Urothelium cell line (cell line): ENCODE data around the gene SLC39A11.
"Not testable (repeated sequence)": the region's sequence is repeated elsewhere in the genome, so short reads cannot be mapped to it uniquely, and the experiment has no call there.

Experiments
- DNase-seq: peaks from one replicate; pipeline ENCODE4 v3.0.0; 2011; ENCODE audit warnings: low spot score, mixed read lengths
- FAIRE-seq: peaks from 2 replicates; lab custom pipeline; 2011; peaks lifted over from hg19 to GRCh38; lab: Jason Lieb, UNC

Gene SLC39A11

GRCh38 chr17:73112246-73112645 lies 19.8 kb upstream of the SLC39A11 start:
- FAIRE-seq: no peak
- no peak for DNase-seq

GRCh38 chr17:73111386-73111785 lies 18.9 kb upstream of the SLC39A11 start:
- FAIRE-seq (no peak), DNase-seq (no peak)

GRCh38 chr17:73107191-73107590 lies 14.7 kb upstream of the SLC39A11 start:
- DNase-seq: no peak
- no peak for FAIRE-seq

GRCh38 chr17:73105431-73105830 lies 12.9 kb upstream of the SLC39A11 start:
- FAIRE-seq (no peak), DNase-seq (no peak)

GRCh38 chr17:73104450-73104849 lies 12.0 kb upstream of the SLC39A11 start:
- DNase-seq (no peak), FAIRE-seq (no peak)

- DNase-seq: no peak
- FAIRE-seq: peak; percentile 9
Measured at GRCh38 chr17:73103641-73104335, 11.3 kb upstream of the SLC39A11 start.

- DNase-seq (no peak), FAIRE-seq (no peak)
Measured at GRCh38 chr17:73101031-73101430, 8.5 kb upstream of the SLC39A11 start.

- DNase-seq (no peak), FAIRE-seq (no peak)
Measured at GRCh38 chr17:73100363-73100762, 7.9 kb upstream of the SLC39A11 start.

GRCh38 chr17:73099511-73099910 lies 7.0 kb upstream of the SLC39A11 start:
- FAIRE-seq (no peak), DNase-seq (no peak)

GRCh38 chr17:73098919-73099318 lies 6.4 kb upstream of the SLC39A11 start:
- peak; percentile 37 for FAIRE-seq

GRCh38 chr17:73097973-73098765 lies 5.7 kb upstream of the SLC39A11 start:
- DNase-seq, FAIRE-seq: not testable (repeated sequence)

More at GRCh38 chr17:73098919-73099318, 6.4 kb upstream of the SLC39A11 start:
- DNase-seq: no peak

GRCh38 chr17:73096866-73097265 lies 4.4 kb upstream of the SLC39A11 start:
- peak; percentile 60 for DNase-seq
- no peak for FAIRE-seq

- DNase-seq (no peak), FAIRE-seq (no peak)
Measured at GRCh38 chr17:73096211-73096610, 3.7 kb upstream of the SLC39A11 start.

GRCh38 chr17:73093286-73093685 lies 798 bp upstream of the SLC39A11 start:
- FAIRE-seq (no peak), DNase-seq (no peak)

GRCh38 chr17:73091770-73092522 lies 542 bp downstream of the SLC39A11 start:
- FAIRE-seq (peak; percentile 88), DNase-seq (peak; percentile 67)

- DNase-seq (no peak), FAIRE-seq (no peak)
Measured at GRCh38 chr17:73091410-73091769, 1.1 kb downstream of the SLC39A11 start.

- no peak for FAIRE-seq
- no peak for DNase-seq
Measured at GRCh38 chr17:73090396-73091202, 1.9 kb downstream of the SLC39A11 start.

GRCh38 chr17:73089322-73090317 lies 2.9 kb downstream of the SLC39A11 start:
- DNase-seq (no peak), FAIRE-seq (no peak)

GRCh38 chr17:73088561-73088960 lies 3.9 kb downstream of the SLC39A11 start:
- DNase-seq (no peak), FAIRE-seq (no peak)
